HepG2 (cell line): Measurements from ENCODE around the gene NKPD1. TPM values are rescaled to one million over a fixed set of nuclear protein-coding genes. Genes with fewer than 3 reads are reported as not detected.

Experiments
- AGO2 ChIP-seq: fragments of 200-400 bp; formaldehyde crosslinking; optimal IDR thresholded peaks from 2 replicates; pipeline ENCODE3; 2017; ENCODE audit warnings: mild to moderate bottlenecking, low read depth, low read length, moderate library complexity
- BCL6 ChIP-seq: IDR thresholded peaks from 2 replicates; pipeline ENCODE4 v1.6.1; 2016; ENCODE audit warnings: missing genetic modification reagents, missing compliant biosample characterization
- CBX1 ChIP-seq: IDR thresholded peaks from one replicate; pipeline ENCODE4 v1.6.1; 2016; ENCODE audit warnings: antibody characterized with exemption, low read depth
- GABPB1 ChIP-seq: IDR thresholded peaks from 2 replicates; pipeline ENCODE4 v1.6.1; 2016; ENCODE audit warnings: mild to moderate bottlenecking, missing genetic modification reagents, moderate library complexity, missing compliant biosample characterization
- HNRNPK ChIP-seq: fragments of 200-400 bp; formaldehyde crosslinking; IDR thresholded peaks from 2 replicates; pipeline ENCODE4 v1.6.1; 2018; ENCODE audit warnings: low read length, low read depth, moderate library complexity, mild to moderate bottlenecking; ENCODE audit not compliant: poor library complexity, severe bottlenecking
- ZFP36L1 ChIP-seq: sonication (generic); formaldehyde crosslinking; IDR thresholded peaks from 2 replicates; pipeline ENCODE4 v1.8.0; 2022; ENCODE audit warnings: mild to moderate bottlenecking, missing genetic modification reagents, moderate library complexity
- ZNF317 ChIP-seq: sonication (generic); formaldehyde crosslinking; IDR thresholded peaks from 2 replicates; pipeline ENCODE4 v1.5.0; 2020; ENCODE audit warnings: mild to moderate bottlenecking, missing genetic modification reagents
- ZNF329 ChIP-seq: sonication (generic); formaldehyde crosslinking; IDR thresholded peaks from 2 replicates; pipeline ENCODE4 v1.9.0; 2021; ENCODE audit warnings: low read depth, mild to moderate bottlenecking, missing genetic modification reagents
- ZNF432 ChIP-seq: sonication (generic); formaldehyde crosslinking; IDR thresholded peaks from 2 replicates; pipeline ENCODE4 v1.5.0; 2020; ENCODE audit warnings: missing genetic modification reagents, mild to moderate bottlenecking, borderline replicate concordance
- ZNF615 ChIP-seq: sonication (generic); formaldehyde crosslinking; IDR thresholded peaks from 2 replicates; pipeline ENCODE4 v1.5.0; 2020; ENCODE audit warnings: mild to moderate bottlenecking, missing genetic modification reagents, borderline replicate concordance
- ZNF713 ChIP-seq: sonication (generic); formaldehyde crosslinking; IDR thresholded peaks from 2 replicates; pipeline ENCODE4 v1.4.0; 2020; ENCODE audit warnings: mild to moderate bottlenecking, missing genetic modification reagents
- ZNF747 ChIP-seq: sonication (generic); formaldehyde crosslinking; IDR thresholded peaks from 2 replicates; pipeline ENCODE4 v1.8.1; 2023; ENCODE audit warnings: missing genetic modification reagents, mild to moderate bottlenecking, borderline replicate concordance
- ZNF75D ChIP-seq: sonication (generic); formaldehyde crosslinking; IDR thresholded peaks from 2 replicates; pipeline ENCODE4 v1.8.1; 2023; ENCODE audit warnings: missing genetic modification reagents, mild to moderate bottlenecking, borderline replicate concordance
- ZNF83 ChIP-seq: sonication (generic); formaldehyde crosslinking; IDR thresholded peaks from 2 replicates; pipeline ENCODE4 v1.4.0; 2020; ENCODE audit warnings: missing genetic modification reagents, mild to moderate bottlenecking, borderline replicate concordance
- ZSCAN20 ChIP-seq: sonication (generic); formaldehyde crosslinking; IDR thresholded peaks from 2 replicates; pipeline ENCODE4 v1.4.0; 2020; ENCODE audit warnings: missing genetic modification reagents, mild to moderate bottlenecking, borderline replicate concordance
- polyA plus RNA-seq, 8 experiments: library from polyadenylated mRNA; depleted of rRNA in 3 of 8; stranded (reverse) in 7 of 8; unstranded in 1 of 8; fragments of >200 nt; fragmentation: Illumina TruSeq in 4 of 8; extraction: Trizol in 4 of 8; gene quantifications; 2 replicates each; pipeline versions ENCODE4 v1.2.1 to v1.2.3, GENCODE V29; 2011 to 2016; ENCODE audit warnings: low read depth in 4 of 8, missing spikeins in 1 of 8, mixed read lengths in 1 of 8; ENCODE audit not compliant: insufficient read depth in 1 of 8
- total RNA-seq, 5 experiments: library from RNA; depleted of rRNA; stranded (reverse); fragments of >200 nt; fragmentation: Illumina TruSeq; extraction: Trizol; gene quantifications; 2 replicates each; pipeline ENCODE4 v1.2.3, GENCODE V29; 2016; ENCODE audit warnings: low read depth in 1 of 5
- TF ChIP-seq, protein P1 (sequence below): sonication (generic); formaldehyde crosslinking; IDR thresholded peaks from 2 replicates; pipeline ENCODE4 v1.8.0; 2022; ENCODE audit warnings: missing genetic modification reagents, mild to moderate bottlenecking, moderate library complexity, borderline replicate concordance
- TF ChIP-seq, protein P2 (sequence below), 2 experiments: fragments of 450-650 bp in 1 of 2; sonication (generic) in 1 of 2; formaldehyde crosslinking in 1 of 2; IDR thresholded peaks; 2 replicates each; pipeline versions ENCODE4 v1.6.1 to v1.8.0; 2016 to 2022; ENCODE audit warnings: antibody characterized with exemption in 1 of 2, mild to moderate bottlenecking in 1 of 2, missing genetic modification reagents in 1 of 2

The NKPD1 gene
- total and polyA plus RNA-seq, 2 of the 13 experiments (the other 11 are each of a cell fraction or from before 2014, with no cell fraction given): 0.03 TPM; not detected in 1

DNA sequence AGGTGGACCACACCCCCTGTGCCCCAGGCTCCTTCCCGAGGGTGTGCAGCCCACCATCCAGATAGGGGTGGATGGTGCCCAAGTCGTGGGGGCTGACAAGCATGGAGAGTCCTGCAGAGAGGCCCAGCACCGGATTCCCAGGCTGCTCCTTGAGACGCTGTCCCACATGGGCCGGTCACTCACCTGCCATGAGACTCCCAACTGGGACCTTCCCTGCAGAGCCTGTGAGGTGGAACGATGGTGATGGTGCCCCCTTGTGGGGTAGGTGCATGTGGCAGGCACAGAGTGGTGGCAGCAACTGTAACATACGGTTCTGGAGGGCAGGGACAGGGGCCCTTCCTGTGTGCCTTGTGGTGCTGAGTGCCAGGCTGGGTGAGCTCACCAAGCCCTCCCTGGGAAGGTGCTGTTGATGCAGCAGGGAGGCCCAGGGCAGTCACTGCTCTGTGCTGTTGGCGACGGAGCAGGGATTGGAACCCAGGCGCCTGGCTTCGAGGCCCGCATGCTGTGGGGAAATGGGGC lies 34.7 kb downstream of the NKPD1 start (continued):
- TF ChIP-seq ZNF615 (CRISPR knock-in tag): no peak
- TF ChIP-seq, protein P1, sequence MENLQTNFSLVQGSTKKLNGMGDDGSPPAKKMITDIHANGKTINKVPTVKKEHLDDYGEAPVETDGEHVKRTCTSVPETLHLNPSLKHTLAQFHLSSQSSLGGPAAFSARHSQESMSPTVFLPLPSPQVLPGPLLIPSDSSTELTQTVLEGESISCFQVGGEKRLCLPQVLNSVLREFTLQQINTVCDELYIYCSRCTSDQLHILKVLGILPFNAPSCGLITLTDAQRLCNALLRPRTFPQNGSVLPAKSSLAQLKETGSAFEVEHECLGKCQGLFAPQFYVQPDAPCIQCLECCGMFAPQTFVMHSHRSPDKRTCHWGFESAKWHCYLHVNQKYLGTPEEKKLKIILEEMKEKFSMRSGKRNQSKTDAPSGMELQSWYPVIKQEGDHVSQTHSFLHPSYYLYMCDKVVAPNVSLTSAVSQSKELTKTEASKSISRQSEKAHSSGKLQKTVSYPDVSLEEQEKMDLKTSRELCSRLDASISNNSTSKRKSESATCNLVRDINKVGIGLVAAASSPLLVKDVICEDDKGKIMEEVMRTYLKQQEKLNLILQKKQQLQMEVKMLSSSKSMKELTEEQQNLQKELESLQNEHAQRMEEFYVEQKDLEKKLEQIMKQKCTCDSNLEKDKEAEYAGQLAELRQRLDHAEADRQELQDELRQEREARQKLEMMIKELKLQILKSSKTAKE (CRISPR knock-in tag): 0 out of 2 replicates have a peak, but pooled peaks have one; percentile 24
- no peak for TF ChIP-seq ZSCAN20 (CRISPR knock-in tag)
- TF ChIP-seq GABPB1 (CRISPR knock-in tag): peak; percentile 38; the same call in 1 of the 2 replicates
- no peak for TF ChIP-seq ZFP36L1 (CRISPR knock-in tag)
- no peak for TF ChIP-seq ZNF83 (CRISPR knock-in tag)
- no peak for TF ChIP-seq ZNF713 (CRISPR knock-in tag)
- TF ChIP-seq ZNF317 (CRISPR knock-in tag): no peak
- peak; percentile 48 for TF ChIP-seq AGO2
- no peak for TF ChIP-seq ZNF432
- TF ChIP-seq BCL6 (CRISPR knock-in tag): no peak
- no peak for TF ChIP-seq CBX1
- TF ChIP-seq, protein P2, sequence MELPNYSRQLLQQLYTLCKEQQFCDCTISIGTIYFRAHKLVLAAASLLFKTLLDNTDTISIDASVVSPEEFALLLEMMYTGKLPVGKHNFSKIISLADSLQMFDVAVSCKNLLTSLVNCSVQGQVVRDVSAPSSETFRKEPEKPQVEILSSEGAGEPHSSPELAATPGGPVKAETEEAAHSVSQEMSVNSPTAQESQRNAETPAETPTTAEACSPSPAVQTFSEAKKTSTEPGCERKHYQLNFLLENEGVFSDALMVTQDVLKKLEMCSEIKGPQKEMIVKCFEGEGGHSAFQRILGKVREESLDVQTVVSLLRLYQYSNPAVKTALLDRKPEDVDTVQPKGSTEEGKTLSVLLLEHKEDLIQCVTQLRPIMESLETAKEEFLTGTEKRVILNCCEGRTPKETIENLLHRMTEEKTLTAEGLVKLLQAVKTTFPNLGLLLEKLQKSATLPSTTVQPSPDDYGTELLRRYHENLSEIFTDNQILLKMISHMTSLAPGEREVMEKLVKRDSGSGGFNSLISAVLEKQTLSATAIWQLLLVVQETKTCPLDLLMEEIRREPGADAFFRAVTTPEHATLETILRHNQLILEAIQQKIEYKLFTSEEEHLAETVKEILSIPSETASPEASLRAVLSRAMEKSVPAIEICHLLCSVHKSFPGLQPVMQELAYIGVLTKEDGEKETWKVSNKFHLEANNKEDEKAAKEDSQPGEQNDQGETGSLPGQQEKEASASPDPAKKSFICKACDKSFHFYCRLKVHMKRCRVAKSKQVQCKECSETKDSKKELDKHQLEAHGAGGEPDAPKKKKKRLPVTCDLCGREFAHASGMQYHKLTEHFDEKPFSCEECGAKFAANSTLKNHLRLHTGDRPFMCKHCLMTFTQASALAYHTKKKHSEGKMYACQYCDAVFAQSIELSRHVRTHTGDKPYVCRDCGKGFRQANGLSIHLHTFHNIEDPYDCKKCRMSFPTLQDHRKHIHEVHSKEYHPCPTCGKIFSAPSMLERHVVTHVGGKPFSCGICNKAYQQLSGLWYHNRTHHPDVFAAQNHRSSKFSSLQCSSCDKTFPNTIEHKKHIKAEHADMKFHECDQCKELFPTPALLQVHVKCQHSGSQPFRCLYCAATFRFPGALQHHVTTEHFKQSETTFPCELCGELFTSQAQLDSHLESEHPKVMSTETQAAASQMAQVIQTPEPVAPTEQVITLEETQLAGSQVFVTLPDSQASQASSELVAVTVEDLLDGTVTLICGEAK (IDR thresholded peaks at IDR 0.05): no peak
- TF ChIP-seq, protein P2 (CRISPR knock-in tag; IDR thresholded peaks at IDR 0.05): no peak
- TF ChIP-seq ZNF747 (CRISPR knock-in tag): no peak
- no peak for TF ChIP-seq HNRNPK
- no peak for TF ChIP-seq ZNF329 (CRISPR knock-in tag)
- no peak for TF ChIP-seq ZNF75D (CRISPR knock-in tag)
